GM13977 (cell line): ENCODE results near the gene RASGEF1B.
A peak's percentile ranks its signal among the peaks of the same experiment; 100 is the strongest.

ENCODE experiments used
- DNase-seq: peaks from one replicate; pipeline ENCODE4 v3.0.0; 2012; ENCODE audit warnings: low spot score
- CTCF ChIP-seq: IDR thresholded peaks from 2 replicates; pipeline ENCODE4 v1.5.1; 2012; ENCODE audit warnings: mild to moderate bottlenecking, control low read depth; ENCODE audit not compliant: insufficient read depth; ENCODE audit errors: extremely low read depth, missing control alignments
- in situ Hi-C: fragments of 300-500 bp; cut with MboI; formaldehyde crosslinking; loops from one replicate; pipeline ENCODE4 v1.12.0; 2022; ENCODE audit warnings: low sequenced_read_pairs, low pct_unique_long_range_greater_than_20kb, mixed read lengths, inconsistent platforms; ENCODE audit not compliant: unreplicated experiment

RASGEF1B gene

DNA sequence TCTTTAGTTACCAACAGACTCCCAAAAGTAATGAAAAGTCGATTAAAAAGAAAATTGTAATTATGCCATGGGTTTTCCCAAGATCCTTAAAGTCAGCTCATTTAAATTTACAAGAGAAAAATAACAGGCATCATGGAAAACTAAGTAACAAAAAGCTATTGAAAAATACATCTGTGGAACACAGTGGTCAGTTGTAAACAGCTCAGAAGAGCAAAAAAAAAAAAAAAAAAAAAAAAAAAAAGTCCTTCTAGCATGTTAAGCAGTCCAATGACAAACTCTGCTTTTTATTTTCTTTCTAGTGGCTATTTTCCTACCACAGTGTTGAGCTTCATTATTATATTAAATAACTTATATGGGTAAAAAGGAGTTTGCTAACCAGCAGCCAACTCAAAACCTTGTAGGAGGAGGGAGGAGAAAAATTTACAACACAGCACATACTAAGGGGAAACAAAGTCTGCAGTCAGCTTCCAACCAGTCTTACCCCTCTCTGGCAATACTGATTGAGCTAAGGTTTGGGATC is 44.9 kb downstream of the RASGEF1B start:
- in situ Hi-C loops = no loop called here

GRCh38 chr4:81424816-81425755 is 46.6 kb downstream of the RASGEF1B start:
- DNase-seq = no peak
- TF ChIP-seq CTCF = no peak
- in situ Hi-C loops = no loop called here

More for the DNA sequence above, 44.9 kb downstream of the RASGEF1B start:
- no peak for DNase-seq
- no peak for TF ChIP-seq CTCF

DNA sequence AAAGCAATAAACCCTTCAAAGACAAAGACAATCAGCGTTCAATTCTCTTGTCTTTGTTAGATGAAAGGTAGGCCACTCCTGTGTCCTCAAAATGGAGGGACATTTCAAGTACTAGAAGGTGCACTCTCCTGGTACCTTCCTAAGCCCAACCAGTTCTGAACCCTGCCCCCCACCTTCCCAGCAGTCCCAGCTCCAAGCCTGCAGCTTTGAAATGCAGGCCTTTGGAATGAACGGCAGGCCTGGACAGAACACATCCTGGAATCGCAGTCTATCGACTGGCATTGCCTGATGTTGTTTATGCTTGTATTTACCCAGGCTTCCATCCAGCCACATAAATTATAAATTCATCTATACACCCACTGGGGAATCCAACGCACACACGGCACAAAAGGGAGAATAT is 47.4 kb downstream of the RASGEF1B start:
- DNase-seq = no peak
- in situ Hi-C loops = no loop called here
- no peak for TF ChIP-seq CTCF

DNA sequence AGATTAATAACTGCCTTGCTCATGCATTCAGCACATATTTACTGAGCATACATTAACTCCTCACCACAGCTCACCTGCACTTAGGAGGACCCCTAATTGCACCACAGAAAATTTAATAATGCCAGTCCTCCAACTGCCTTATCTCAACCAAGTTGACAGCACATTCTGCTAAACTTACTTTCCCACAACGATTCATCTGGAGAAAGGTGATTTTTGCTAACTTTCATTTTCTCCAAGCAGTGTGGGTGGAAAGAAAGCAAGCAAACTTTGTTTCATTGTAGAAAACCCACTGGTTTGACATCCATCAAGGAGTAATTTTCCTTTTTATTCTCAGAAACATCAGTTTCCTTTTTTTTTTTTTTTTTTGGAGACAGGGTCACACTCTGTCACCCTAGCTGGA is 49.1 kb downstream of the RASGEF1B start:
- no peak for TF ChIP-seq CTCF
- no peak for DNase-seq
- in situ Hi-C loops = no loop called here

- in situ Hi-C loops = no loop called here
- peak; percentile 68 for DNase-seq
- no peak for TF ChIP-seq CTCF
These were observed 50.1 kb downstream of the RASGEF1B start for GRCh38 chr4:81421346-81422218.

DNA sequence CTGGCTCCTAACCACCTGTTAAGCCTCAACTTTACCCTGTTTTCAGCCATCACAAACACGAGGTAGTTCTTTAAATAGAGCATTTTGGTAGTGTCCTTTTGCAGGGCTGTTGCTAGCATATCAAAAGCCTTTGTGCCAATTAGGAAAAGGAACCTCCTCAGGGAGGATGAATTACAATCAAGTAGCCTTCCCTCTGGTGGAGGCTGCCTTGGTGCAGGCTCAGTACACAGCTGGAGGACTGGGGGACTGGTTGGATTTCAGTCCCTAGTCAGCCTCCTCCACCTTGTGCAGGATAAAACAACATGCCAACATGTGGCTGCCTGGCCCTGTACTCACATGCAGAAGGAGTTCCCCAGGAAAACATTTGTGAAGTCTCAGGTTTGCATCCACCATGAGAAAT is 53.1 kb downstream of the RASGEF1B start:
- TF ChIP-seq CTCF = no peak
- in situ Hi-C loops = no loop called here
- no peak for DNase-seq
